A673 (cell line): Measurements from ENCODE around the gene GTF3C5.

ENCODE experiments used
- EZH2 ChIP-seq: fragments of 200-600 bp; sonication (generic); IDR thresholded peaks from 2 replicates; pipeline ENCODE4 v1.6.1; 2017; ENCODE audit warnings: borderline replicate concordance, low read depth, mild to moderate bottlenecking, mixed read lengths, antibody characterized with exemption, low read length; ENCODE audit not compliant: poor library complexity, severe bottlenecking
- TF ChIP-seq, protein P1 (sequence below): fragments of 300-800, 200-600 bp; sonication (generic); conservative IDR thresholded peaks from 2 replicates; pipeline ENCODE4 v1.5.1; 2017; ENCODE audit warnings: low read depth, mild to moderate bottlenecking, antibody characterized with exemption, low read length, moderate library complexity, mixed read lengths

DNA sequence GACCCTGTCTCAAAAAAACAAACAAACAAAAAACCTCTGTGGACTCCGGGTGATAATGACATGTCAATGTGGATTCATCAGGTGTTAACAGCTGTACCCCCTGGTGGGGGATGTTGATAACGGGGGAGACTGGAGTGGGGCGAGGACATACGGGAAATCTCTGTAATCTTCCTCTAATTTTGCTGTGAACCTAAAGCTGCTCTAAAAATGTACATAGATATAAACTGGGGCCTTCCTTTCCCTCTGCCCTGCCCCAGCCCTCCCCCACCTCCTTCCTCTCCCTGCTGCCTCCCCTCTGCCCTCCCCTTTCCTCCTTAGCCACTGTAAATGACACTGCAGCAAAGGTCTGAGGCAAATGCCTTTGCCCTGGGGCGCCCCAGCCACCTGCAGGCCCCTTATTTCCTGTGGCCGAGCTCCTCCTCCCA lies 29.6 kb downstream of the GTF3C5 start:
- TF ChIP-seq, protein P1, sequence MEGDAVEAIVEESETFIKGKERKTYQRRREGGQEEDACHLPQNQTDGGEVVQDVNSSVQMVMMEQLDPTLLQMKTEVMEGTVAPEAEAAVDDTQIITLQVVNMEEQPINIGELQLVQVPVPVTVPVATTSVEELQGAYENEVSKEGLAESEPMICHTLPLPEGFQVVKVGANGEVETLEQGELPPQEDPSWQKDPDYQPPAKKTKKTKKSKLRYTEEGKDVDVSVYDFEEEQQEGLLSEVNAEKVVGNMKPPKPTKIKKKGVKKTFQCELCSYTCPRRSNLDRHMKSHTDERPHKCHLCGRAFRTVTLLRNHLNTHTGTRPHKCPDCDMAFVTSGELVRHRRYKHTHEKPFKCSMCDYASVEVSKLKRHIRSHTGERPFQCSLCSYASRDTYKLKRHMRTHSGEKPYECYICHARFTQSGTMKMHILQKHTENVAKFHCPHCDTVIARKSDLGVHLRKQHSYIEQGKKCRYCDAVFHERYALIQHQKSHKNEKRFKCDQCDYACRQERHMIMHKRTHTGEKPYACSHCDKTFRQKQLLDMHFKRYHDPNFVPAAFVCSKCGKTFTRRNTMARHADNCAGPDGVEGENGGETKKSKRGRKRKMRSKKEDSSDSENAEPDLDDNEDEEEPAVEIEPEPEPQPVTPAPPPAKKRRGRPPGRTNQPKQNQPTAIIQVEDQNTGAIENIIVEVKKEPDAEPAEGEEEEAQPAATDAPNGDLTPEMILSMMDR: no peak
- TF ChIP-seq EZH2: no peak
